Measurements from ENCODE around the gene SLC25A23.

DNA sequence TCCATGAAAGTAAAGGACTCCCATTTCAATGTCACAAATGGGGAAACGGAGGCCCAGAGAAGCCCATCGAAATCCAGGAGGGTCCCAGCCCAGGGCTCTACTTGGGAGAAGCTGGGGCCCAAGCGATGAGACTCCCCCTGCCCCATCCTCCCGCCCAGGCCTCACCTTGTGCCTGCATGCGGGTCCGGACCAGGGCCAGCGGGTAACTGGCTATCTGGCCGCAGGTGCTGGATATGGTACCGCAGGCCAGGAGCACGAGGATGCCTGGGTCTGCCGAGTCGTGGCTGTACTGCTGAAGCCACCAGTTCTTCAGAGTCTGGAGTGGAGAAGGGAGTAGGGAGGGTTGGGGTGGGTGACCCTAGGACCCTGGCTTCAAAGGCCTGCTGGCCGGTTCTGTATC lies 15.6 kb downstream of the SLC25A23 start:
- TF ChIP-seq EP300 (IDR thresholded peaks at IDR 0.05; ENCODE audit: borderline replicate concordance in 1 of 2, low read depth in 2 of 2, low read length in 2 of 2) (no peak), POLR2A (IDR thresholded peaks at IDR 0.05; ENCODE audit: control extremely low read depth in 1 of 2, low read depth in 2 of 2, low read length in 2 of 2) (no peak), SUZ12 (IDR thresholded peaks at IDR 0.05; ENCODE audit: low read length) (no peak), POLR2AphosphoS5 (IDR thresholded peaks at IDR 0.05; ENCODE audit: low read depth, low read length) (no peak), RNF2 (IDR thresholded peaks at IDR 0.05; ENCODE audit: borderline replicate concordance, low read depth, low read length, missing control alignments, poor library complexity, severe bottlenecking) (no peak), EZH2 (IDR thresholded peaks at IDR 0.05; ENCODE audit: low read depth, low read length, severe bottlenecking) (no peak), JUND (IDR thresholded peaks at IDR 0.05; ENCODE audit: low read length) (no peak), TAF1 (IDR thresholded peaks at IDR 0.05; ENCODE audit: low read depth, low read length) (no peak), ZNF274 (IDR thresholded peaks at IDR 0.05; ENCODE audit: borderline replicate concordance, extremely low read depth, low read length) (no peak)
- TF ChIP-seq, protein P1, sequence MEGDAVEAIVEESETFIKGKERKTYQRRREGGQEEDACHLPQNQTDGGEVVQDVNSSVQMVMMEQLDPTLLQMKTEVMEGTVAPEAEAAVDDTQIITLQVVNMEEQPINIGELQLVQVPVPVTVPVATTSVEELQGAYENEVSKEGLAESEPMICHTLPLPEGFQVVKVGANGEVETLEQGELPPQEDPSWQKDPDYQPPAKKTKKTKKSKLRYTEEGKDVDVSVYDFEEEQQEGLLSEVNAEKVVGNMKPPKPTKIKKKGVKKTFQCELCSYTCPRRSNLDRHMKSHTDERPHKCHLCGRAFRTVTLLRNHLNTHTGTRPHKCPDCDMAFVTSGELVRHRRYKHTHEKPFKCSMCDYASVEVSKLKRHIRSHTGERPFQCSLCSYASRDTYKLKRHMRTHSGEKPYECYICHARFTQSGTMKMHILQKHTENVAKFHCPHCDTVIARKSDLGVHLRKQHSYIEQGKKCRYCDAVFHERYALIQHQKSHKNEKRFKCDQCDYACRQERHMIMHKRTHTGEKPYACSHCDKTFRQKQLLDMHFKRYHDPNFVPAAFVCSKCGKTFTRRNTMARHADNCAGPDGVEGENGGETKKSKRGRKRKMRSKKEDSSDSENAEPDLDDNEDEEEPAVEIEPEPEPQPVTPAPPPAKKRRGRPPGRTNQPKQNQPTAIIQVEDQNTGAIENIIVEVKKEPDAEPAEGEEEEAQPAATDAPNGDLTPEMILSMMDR (IDR thresholded peaks at IDR 0.05; ENCODE audit: control extremely low read depth in 1 of 3, insufficient read depth in 1 of 3, low read depth in 1 of 3, low read length in 3 of 3), result no peak
- TF ChIP-seq, protein P2, sequence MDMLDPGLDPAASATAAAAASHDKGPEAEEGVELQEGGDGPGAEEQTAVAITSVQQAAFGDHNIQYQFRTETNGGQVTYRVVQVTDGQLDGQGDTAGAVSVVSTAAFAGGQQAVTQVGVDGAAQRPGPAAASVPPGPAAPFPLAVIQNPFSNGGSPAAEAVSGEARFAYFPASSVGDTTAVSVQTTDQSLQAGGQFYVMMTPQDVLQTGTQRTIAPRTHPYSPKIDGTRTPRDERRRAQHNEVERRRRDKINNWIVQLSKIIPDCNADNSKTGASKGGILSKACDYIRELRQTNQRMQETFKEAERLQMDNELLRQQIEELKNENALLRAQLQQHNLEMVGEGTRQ (IDR thresholded peaks at IDR 0.05; ENCODE audit: low read length), result no peak
